Endothelial cell of umbilical vein (primary cell): ENCODE results near the gene TEX11. TPM values are rescaled to one million over a fixed set of nuclear protein-coding genes. Genes with fewer than 3 reads are reported as not detected.

Experiments
- BruUV-seq: library from RNA; stranded (reverse); fragments of 400-500 nt; replicated peaks from 2 replicates; lab custom pipeline; 2021; lab: Mats Ljungman, UMichigan
- CTCF ChIA-PET: fragments of 300-600, 350-600 bp; sonication (Branson Sonifier 250); formaldehyde crosslinking; loops from one replicate; lab custom pipeline; 2021; ENCODE audit warnings: antibody characterized with exemption, inconsistent platforms; lab: Charles Lee
- POLR2A ChIA-PET: fragments of 300-600, 350-600 bp; sonication (Branson Sonifier 250); formaldehyde crosslinking; loops from one replicate; lab custom pipeline; 2021; ENCODE audit warnings: antibody characterized with exemption, inconsistent platforms; lab: Charles Lee
- DNase-seq: peaks from one replicate; pipeline ENCODE4 v3.0.0-alpha.2; 2011; ENCODE audit warnings: low read depth, low spot score
- FAIRE-seq: peaks from 2 replicates; lab custom pipeline; 2011; peaks lifted over from hg19 to GRCh38; lab: Jason Lieb, UNC
- H2AFZ ChIP-seq: 2 replicates; pipeline ENCODE4 v1.6.0; 2012; ENCODE audit warnings: low read depth, low read length, control low read depth, inconsistent platforms
- H3K27ac ChIP-seq: 2 replicates; pipeline ENCODE4 v1.5.1; 2011; ENCODE audit warnings: low read depth, mild to moderate bottlenecking, control low read depth, low read length, moderate library complexity; ENCODE audit not compliant: insufficient read depth
- H3K27me3 ChIP-seq, 2 experiments: 2 replicates each; pipeline versions ENCODE4 v1.6.0 to v1.6.1; 2011; ENCODE audit warnings: low read length in 2 of 2, mixed read lengths in 1 of 2; ENCODE audit not compliant: control insufficient read depth in 2 of 2, insufficient read depth in 2 of 2
- H3K36me3 ChIP-seq, 2 experiments: 2 replicates in 1 of 2; 3 replicates in 1 of 2; pipeline ENCODE4 v1.5.1; 2011; ENCODE audit warnings: low read length in 2 of 2, mild to moderate bottlenecking in 1 of 2, moderate library complexity in 1 of 2; ENCODE audit not compliant: control insufficient read depth in 2 of 2, insufficient read depth in 2 of 2; ENCODE audit errors: extremely low read depth in 1 of 2
- H3K4me1 ChIP-seq: 3 replicates; pipeline ENCODE4 v1.5.1; 2011; ENCODE audit warnings: mild to moderate bottlenecking, low read length; ENCODE audit not compliant: control insufficient read depth, insufficient read depth; ENCODE audit errors: extremely low read depth
- H3K4me2 ChIP-seq: 2 replicates; pipeline ENCODE4 v1.6.1; 2011; ENCODE audit warnings: low read length, control low read depth, mixed read lengths; ENCODE audit not compliant: insufficient read depth
- H3K4me3 ChIP-seq, 3 experiments: fragments of 200-600 bp in 1 of 3; sonication (generic), shearing (Covaris generic) in 1 of 3; replicated peaks in 1 of 3; 2 replicates each; pipeline ENCODE4 v1.5.1; 2011 to 2016; ENCODE audit warnings: control low read depth in 3 of 3, low read length in 3 of 3, mild to moderate bottlenecking in 2 of 3, inconsistent platforms in 1 of 3, low read depth in 1 of 3, moderate library complexity in 1 of 3; ENCODE audit not compliant: insufficient read depth in 1 of 3
- H3K79me2 ChIP-seq: 2 replicates; pipeline ENCODE4 v1.6.0; 2012; ENCODE audit warnings: low read length, inconsistent platforms; ENCODE audit not compliant: control insufficient read depth, insufficient read depth
- H3K9ac ChIP-seq: replicated peaks from 2 replicates; pipeline ENCODE3; 2011; ENCODE audit warnings: low read length, control low read depth; ENCODE audit not compliant: insufficient read depth; ENCODE audit errors: extremely low read depth
- H3K9me1 ChIP-seq: replicated peaks from 3 replicates; pipeline ENCODE4 v1.6.0; 2011; ENCODE audit warnings: mild to moderate bottlenecking, low read length; ENCODE audit not compliant: control insufficient read depth, insufficient read depth; ENCODE audit errors: extremely low read depth
- H3K9me3 ChIP-seq: replicated peaks from 2 replicates; pipeline ENCODE4 v1.5.1; 2012; ENCODE audit warnings: low read length, inconsistent platforms; ENCODE audit not compliant: control insufficient read depth, insufficient read depth
- H4K20me1 ChIP-seq: replicated peaks from 2 replicates; pipeline ENCODE3; 2011; ENCODE audit warnings: mild to moderate bottlenecking, low read length; ENCODE audit not compliant: control insufficient read depth, insufficient read depth; ENCODE audit errors: extremely low read depth
- CTCF ChIP-seq, 2 donors: IDR thresholded peaks; 1 replicate in 1 of 2; 2 replicates in 1 of 2; pipeline ENCODE4 v1.5.1; 2011; ENCODE audit warnings: low read length in 2 of 2, mild to moderate bottlenecking in 2 of 2, moderate library complexity in 2 of 2, control low read depth in 1 of 2, inconsistent platforms in 1 of 2, low read depth in 1 of 2; ENCODE audit not compliant: insufficient read depth in 1 of 2; ENCODE audit errors: extremely low read depth in 1 of 2
- EZH2 ChIP-seq: IDR thresholded peaks from 2 replicates; pipeline ENCODE4 v1.6.1; 2012; ENCODE audit warnings: borderline replicate concordance, low read depth, mild to moderate bottlenecking, moderate library complexity, low read length, inconsistent platforms; ENCODE audit not compliant: severe bottlenecking
- FOS ChIP-seq: IDR thresholded peaks from 2 replicates; pipeline ENCODE4 v1.6.1; 2011; ENCODE audit warnings: mild to moderate bottlenecking, low read length, moderate library complexity, borderline replicate concordance; ENCODE audit not compliant: insufficient read depth
- GATA2 ChIP-seq: IDR thresholded peaks from 2 replicates; pipeline ENCODE4 v1.7.0; 2011; ENCODE audit warnings: low read depth, mild to moderate bottlenecking, moderate library complexity, mixed read lengths, low read length; ENCODE audit not compliant: insufficient read length, insufficient read depth
- JUN ChIP-seq: IDR thresholded peaks from 2 replicates; pipeline ENCODE4 v1.6.1; 2011; ENCODE audit warnings: borderline replicate concordance, low read depth; ENCODE audit not compliant: insufficient read length, insufficient read depth
- MAX ChIP-seq: IDR thresholded peaks from 2 replicates; pipeline ENCODE4 v1.6.1; 2011; ENCODE audit not compliant: insufficient read depth, insufficient read length
- MYC ChIP-seq: IDR thresholded peaks from one replicate; pipeline ENCODE4 v1.6.1; 2011; ENCODE audit warnings: mild to moderate bottlenecking, low read depth, low read length
- POLR2A ChIP-seq: IDR thresholded peaks from 2 replicates; pipeline ENCODE4 v1.6.1; 2012; ENCODE audit warnings: low read depth, mild to moderate bottlenecking, control low read depth, low read length
- POLR2AphosphoS5 ChIP-seq: IDR thresholded peaks from 2 replicates; pipeline ENCODE4 v1.6.1; 2012; ENCODE audit warnings: low read depth, mild to moderate bottlenecking, control low read depth, low read length, moderate library complexity; ENCODE audit not compliant: insufficient read depth
- dilution Hi-C: fragments of 300-500 bp; cut with MboI; formaldehyde crosslinking; loops from one replicate; pipeline ENCODE4 v1.15.0; 2019; ENCODE audit warnings: low sequenced_read_pairs; ENCODE audit not compliant: extremely low pct_ligation_motif_present
- intact Hi-C: fragments of 100-400 bp; cut with micrococcal nuclease; formaldehyde crosslinking; loops from one replicate; pipeline ENCODE4 v1.10.0; 2022
- polyA plus RNA-seq, 4 experiments: library from polyadenylated mRNA; depleted of rRNA in 3 of 4; stranded (reverse) in 3 of 4; unstranded in 1 of 4; fragments of >200 nt; gene quantifications; 2 replicates each; pipeline versions ENCODE4 v1.2.1 to v1.2.3, GENCODE V29; 2011 to 2012; ENCODE audit warnings: missing spikeins in 1 of 4
- total RNA-seq: library from RNA; stranded (reverse); gene quantifications from 2 replicates; pipeline ENCODE4 v1.2.3, GENCODE V29; 2021

TEX11 gene
- total and polyA plus RNA-seq, 2 donors (not counting 3 experiments of a cell fraction or from before 2014, with no cell fraction given), result not detected

GRCh38 chrX:70482300-70482699 lies 426.2 kb downstream of the TEX11 start:
- Histone ChIP-seq H3K9ac (no peak overlapping the region), H3K4me1 (peaks cover 35% of the 10 kb centered on the region), H3K4me2 (no peak overlapping the region), H3K36me3 (no peaks in the 10 kb centered on the region), H3K4me3 (no peak overlapping the region), H3K27me3 (no peaks in the 10 kb centered on the region), H3K9me1 (no peaks in the 10 kb centered on the region), H3K27ac (no peak overlapping the region), H3K9me3 (no peaks in the 10 kb centered on the region), H4K20me1 (no peaks in the 10 kb centered on the region), H3K79me2 (no peaks in the 10 kb centered on the region), H2AFZ (no peak overlapping the region)
- ChIA-PET CTCF (no interaction called here), POLR2A (no interaction called here)
- TF ChIP-seq MAX (no peak), POLR2AphosphoS5 (no peak)
- dilution Hi-C loops (no loop called here), intact Hi-C loops (no loop called here)
- DNase-seq (no peak), FAIRE-seq (no peak)
- no TSS peak for BruUV-seq

- BruUV-seq, result no TSS peak
- Histone ChIP-seq H4K20me1 (no peaks in the 10 kb centered on the region), H3K27ac (no peak overlapping the region), H3K4me2 (peak overlapping the region; percentile 17), H3K4me3 (no peak overlapping the region), H3K27me3 (no peaks in the 10 kb centered on the region), H3K9me3 (no peaks in the 10 kb centered on the region), H3K79me2 (no peaks in the 10 kb centered on the region), H3K4me1 (peaks cover 40% of the 10 kb centered on the region), H2AFZ (peak overlapping the region; percentile 20), H3K36me3 (no peaks in the 10 kb centered on the region), H3K9me1 (no peaks in the 10 kb centered on the region), H3K9ac (no peak overlapping the region)
- CTCF ChIA-PET, result interaction anchor here (0.9 to 1.6 kb wide), 3 partner anchors 10 to 30 kb away, joined by 3 to 4 read pairs (median 3); no protein-coding TSS in a partner anchor
- no peak for TF ChIP-seq MAX
- TF ChIP-seq JUN, result no peak
- TF ChIP-seq POLR2A, result no peak
- no peak for TF ChIP-seq MYC
- no peak for TF ChIP-seq POLR2AphosphoS5
- TF ChIP-seq CTCF (IDR thresholded peaks at IDR 0.05; ENCODE audit: extremely low read depth in 1 of 2, insufficient read depth in 1 of 2, low read depth in 1 of 2, low read length in 2 of 2), result no peak
- TF ChIP-seq FOS, result no peak
- no peak for TF ChIP-seq EZH2
- TF ChIP-seq GATA2, result no peak
- FAIRE-seq (peak; percentile 70), DNase-seq (peak; percentile 26)
- intact Hi-C loops (no loop called here), dilution Hi-C loops (no loop called here)
- POLR2A ChIA-PET, result no interaction called here
These were observed 426.8 kb downstream of the TEX11 start for GRCh38 chrX:70481471-70482270.
